Measurements from ENCODE around the gene STAT2. TPM values are rescaled to one million over a fixed set of nuclear protein-coding genes. Genes with fewer than 3 reads are reported as not detected.
A peak's percentile ranks its signal among the peaks of the same experiment; 100 is the strongest.

STAT2 gene
- total and polyA plus RNA-seq, 2 of the 13 experiments (the other 11 are each of a cell fraction or from before 2014, with no cell fraction given), result 43.5 to 84.6 TPM

DNA sequence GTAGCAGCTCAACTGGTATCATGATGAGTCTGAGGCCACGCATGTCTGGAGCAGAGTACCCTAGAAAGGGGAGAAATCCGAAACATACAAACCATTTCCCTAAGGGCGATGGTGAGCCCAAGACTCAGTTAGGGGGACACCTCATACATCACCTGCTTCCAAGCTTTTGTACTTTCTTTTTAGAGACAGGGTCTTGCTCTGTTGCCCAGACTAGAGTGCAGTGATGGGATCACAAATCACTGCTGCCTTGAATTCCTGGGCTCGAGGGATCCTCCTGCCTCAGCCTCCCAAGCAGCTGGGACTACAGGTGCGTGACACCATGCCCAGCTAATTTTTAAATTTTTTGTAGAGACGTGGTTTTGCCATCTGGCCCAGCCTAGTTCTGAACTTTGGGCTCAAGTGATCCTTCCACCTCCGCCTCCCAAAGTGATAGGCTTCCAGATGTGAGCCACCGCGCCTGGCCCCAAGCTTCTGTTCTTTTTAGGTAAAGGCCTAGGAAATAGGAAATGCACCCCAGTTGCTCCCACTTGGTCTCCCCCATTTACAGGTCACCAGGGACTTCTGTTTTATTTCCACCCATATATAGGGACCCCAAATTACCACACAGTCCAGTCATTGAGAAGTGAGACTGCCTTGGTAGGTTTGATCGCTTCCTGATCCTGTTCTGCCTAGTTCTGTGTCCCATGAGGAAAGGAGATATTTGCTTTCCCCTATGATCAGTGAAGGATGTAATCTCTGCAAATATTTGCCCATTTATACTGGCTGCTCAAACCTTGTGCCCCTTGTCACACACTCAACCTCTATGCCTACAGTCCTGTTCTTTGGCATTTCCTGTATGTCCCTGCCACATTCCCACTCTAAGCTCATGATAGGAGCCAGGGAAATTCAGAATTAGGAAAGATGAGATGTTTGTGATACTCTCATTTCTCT, 2.5 kb upstream of the STAT2 start, which contains the start of gene APOF (continued):
- TF ChIP-seq PCBP1 (IDR thresholded peaks at IDR 0.05; ENCODE audit: borderline replicate concordance, low read depth, low read length), result no peak
- no peak for TF ChIP-seq ZNF674 (CRISPR knock-in tag; IDR thresholded peaks at IDR 0.05; ENCODE audit: low read depth)
- TF ChIP-seq MAFK (conservative IDR thresholded peaks at IDR 0.05 in 1 of 2, IDR thresholded peaks at IDR 0.05 in 1 of 2; ENCODE audit: low read length in 2 of 2), result no peak
- TF ChIP-seq NR2F6 (IDR thresholded peaks at IDR 0.05), result peak; percentile 54
- peak; percentile 80 for TF ChIP-seq NR2F6 (CRISPR knock-in tag; IDR thresholded peaks at IDR 0.05)
- no peak for TF ChIP-seq ZNF816 (CRISPR knock-in tag; IDR thresholded peaks at IDR 0.05; ENCODE audit: borderline replicate concordance)
- TF ChIP-seq IRX3 (CRISPR knock-in tag; IDR thresholded peaks at IDR 0.05; ENCODE audit: borderline replicate concordance, low read depth), result no peak
- no peak for TF ChIP-seq ZNF24 (IDR thresholded peaks at IDR 0.05)
- no peak for TF ChIP-seq CREB1 (IDR thresholded peaks at IDR 0.05)
- TF ChIP-seq CREB1 (CRISPR knock-in tag; IDR thresholded peaks at IDR 0.05), result no peak
- TF ChIP-seq, protein P1, sequence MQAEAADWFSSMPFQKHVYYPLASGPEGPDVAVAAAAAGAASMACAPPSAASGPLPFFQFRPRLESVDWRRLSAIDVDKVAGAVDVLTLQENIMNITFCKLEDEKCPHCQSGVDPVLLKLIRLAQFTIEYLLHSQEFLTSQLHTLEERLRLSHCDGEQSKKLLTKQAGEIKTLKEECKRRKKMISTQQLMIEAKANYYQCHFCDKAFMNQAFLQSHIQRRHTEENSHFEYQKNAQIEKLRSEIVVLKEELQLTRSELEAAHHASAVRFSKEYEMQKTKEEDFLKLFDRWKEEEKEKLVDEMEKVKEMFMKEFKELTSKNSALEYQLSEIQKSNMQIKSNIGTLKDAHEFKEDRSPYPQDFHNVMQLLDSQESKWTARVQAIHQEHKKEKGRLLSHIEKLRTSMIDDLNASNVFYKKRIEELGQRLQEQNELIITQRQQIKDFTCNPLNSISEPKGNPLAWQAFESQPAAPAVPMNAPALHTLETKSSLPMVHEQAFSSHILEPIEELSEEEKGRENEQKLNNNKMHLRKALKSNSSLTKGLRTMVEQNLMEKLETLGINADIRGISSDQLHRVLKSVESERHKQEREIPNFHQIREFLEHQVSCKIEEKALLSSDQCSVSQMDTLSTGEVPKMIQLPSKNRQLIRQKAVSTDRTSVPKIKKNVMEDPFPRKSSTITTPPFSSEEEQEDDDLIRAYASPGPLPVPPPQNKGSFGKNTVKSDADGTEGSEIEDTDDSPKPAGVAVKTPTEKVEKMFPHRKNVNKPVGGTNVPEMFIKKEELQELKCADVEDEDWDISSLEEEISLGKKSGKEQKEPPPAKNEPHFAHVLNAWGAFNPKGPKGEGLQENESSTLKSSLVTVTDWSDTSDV (CRISPR knock-in tag; IDR thresholded peaks at IDR 0.05), result no peak
- peak; percentile 53; the same call in 1 of the 2 replicates for TF ChIP-seq HOXA3 (CRISPR knock-in tag; IDR thresholded peaks at IDR 0.05)
- no peak for TF ChIP-seq AHR (CRISPR knock-in tag; IDR thresholded peaks at IDR 0.05)
- TF ChIP-seq DR1 (CRISPR knock-in tag; IDR thresholded peaks at IDR 0.05), result no peak
- TF ChIP-seq, protein P2, sequence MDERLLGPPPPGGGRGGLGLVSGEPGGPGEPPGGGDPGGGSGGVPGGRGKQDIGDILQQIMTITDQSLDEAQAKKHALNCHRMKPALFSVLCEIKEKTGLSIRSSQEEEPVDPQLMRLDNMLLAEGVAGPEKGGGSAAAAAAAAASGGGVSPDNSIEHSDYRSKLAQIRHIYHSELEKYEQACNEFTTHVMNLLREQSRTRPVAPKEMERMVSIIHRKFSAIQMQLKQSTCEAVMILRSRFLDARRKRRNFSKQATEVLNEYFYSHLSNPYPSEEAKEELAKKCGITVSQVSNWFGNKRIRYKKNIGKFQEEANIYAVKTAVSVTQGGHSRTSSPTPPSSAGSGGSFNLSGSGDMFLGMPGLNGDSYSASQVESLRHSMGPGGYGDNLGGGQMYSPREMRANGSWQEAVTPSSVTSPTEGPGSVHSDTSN (CRISPR knock-in tag; IDR thresholded peaks at IDR 0.05), result no peak
- TF ChIP-seq SOX5 (CRISPR knock-in tag; IDR thresholded peaks at IDR 0.05; ENCODE audit: borderline replicate concordance), result peak; percentile 68; the same call in 1 of the 2 replicates
- no peak for TF ChIP-seq NR2C2 (CRISPR knock-in tag; IDR thresholded peaks at IDR 0.05; ENCODE audit: borderline replicate concordance)
- TF ChIP-seq HIVEP1 (CRISPR knock-in tag; IDR thresholded peaks at IDR 0.05), result no peak
- no peak for TF ChIP-seq U2AF1 (optimal IDR thresholded peaks at IDR 0.05; ENCODE audit: low read depth, low read length)
- TF ChIP-seq ZNF383 (CRISPR knock-in tag; IDR thresholded peaks at IDR 0.05; ENCODE audit: borderline replicate concordance), result no peak
- TF ChIP-seq ZNF484 (CRISPR knock-in tag; IDR thresholded peaks at IDR 0.05; ENCODE audit: borderline replicate concordance, low read depth), result no peak
- TF ChIP-seq, protein P3, sequence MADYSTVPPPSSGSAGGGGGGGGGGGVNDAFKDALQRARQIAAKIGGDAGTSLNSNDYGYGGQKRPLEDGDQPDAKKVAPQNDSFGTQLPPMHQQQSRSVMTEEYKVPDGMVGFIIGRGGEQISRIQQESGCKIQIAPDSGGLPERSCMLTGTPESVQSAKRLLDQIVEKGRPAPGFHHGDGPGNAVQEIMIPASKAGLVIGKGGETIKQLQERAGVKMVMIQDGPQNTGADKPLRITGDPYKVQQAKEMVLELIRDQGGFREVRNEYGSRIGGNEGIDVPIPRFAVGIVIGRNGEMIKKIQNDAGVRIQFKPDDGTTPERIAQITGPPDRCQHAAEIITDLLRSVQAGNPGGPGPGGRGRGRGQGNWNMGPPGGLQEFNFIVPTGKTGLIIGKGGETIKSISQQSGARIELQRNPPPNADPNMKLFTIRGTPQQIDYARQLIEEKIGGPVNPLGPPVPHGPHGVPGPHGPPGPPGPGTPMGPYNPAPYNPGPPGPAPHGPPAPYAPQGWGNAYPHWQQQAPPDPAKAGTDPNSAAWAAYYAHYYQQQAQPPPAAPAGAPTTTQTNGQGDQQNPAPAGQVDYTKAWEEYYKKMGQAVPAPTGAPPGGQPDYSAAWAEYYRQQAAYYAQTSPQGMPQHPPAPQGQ (CRISPR knock-in tag; IDR thresholded peaks at IDR 0.05; ENCODE audit: borderline replicate concordance), result no peak
- TF ChIP-seq PHF8 (CRISPR knock-in tag; IDR thresholded peaks at IDR 0.05), result no peak
- TF ChIP-seq, protein P4, sequence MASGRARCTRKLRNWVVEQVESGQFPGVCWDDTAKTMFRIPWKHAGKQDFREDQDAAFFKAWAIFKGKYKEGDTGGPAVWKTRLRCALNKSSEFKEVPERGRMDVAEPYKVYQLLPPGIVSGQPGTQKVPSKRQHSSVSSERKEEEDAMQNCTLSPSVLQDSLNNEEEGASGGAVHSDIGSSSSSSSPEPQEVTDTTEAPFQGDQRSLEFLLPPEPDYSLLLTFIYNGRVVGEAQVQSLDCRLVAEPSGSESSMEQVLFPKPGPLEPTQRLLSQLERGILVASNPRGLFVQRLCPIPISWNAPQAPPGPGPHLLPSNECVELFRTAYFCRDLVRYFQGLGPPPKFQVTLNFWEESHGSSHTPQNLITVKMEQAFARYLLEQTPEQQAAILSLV (CRISPR knock-in tag; IDR thresholded peaks at IDR 0.05; ENCODE audit: borderline replicate concordance), result no peak
